H54 (cell line): ENCODE measurements around the gene STK11.

Source experiments
- DNase-seq: peaks from one replicate; pipeline ENCODE4 v3.0.0; 2011; ENCODE audit warnings: low spot score, mixed read lengths; ENCODE audit not compliant: insufficient read length
- FAIRE-seq: peaks from 3 replicates; lab custom pipeline; 2011; peaks lifted over from hg19 to GRCh38; lab: Jason Lieb, UNC
- POLR2A ChIP-seq: IDR thresholded peaks from 2 replicates; pipeline ENCODE4 v1.6.1; 2011; ENCODE audit warnings: low read depth, mild to moderate bottlenecking, low read length

STK11 gene

DNA sequence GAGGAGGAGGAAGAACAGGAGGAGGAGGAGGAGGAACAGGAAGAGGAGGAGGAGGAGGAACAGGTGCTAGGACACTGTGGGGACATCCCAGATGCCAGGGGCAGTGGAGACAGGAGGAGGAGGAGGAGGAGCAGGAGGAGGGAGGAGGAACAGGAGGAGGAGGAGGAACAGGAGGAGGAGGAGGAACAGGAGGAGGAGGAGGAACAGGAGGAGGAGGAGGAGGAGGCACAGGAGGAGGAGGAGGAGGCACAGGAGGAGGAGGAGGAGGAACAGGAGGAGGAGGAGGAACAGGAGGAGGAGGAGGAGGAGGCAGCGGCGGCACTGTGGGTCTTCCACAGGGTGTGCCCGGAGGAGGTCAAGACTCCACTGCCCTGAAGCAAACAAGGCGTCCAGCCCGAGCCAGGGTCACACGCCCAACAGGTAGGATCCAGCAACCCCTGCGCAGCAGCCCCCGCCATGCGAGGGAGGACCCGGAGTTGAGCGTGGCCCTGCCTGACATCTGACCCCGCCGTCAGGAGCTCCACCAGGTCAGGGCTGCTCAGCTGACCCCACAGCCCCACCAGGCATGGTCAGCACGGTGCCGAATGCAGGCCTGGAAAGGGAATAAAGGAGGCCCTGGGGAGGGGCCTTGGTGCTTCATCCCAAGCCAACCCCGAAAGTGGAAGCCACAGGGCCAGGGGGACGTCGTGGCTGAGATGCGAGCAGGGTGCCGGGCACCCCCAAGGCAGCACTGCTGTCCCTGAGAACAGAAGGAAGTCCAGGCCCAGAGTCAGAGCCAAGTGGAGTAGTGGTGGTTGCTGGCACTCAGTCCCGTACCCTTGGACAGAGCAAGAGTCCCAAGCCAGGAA lies 40.7 kb upstream of the STK11 start:
- no peak for TF ChIP-seq POLR2A
- FAIRE-seq (no peak), DNase-seq (no peak)

DNA sequence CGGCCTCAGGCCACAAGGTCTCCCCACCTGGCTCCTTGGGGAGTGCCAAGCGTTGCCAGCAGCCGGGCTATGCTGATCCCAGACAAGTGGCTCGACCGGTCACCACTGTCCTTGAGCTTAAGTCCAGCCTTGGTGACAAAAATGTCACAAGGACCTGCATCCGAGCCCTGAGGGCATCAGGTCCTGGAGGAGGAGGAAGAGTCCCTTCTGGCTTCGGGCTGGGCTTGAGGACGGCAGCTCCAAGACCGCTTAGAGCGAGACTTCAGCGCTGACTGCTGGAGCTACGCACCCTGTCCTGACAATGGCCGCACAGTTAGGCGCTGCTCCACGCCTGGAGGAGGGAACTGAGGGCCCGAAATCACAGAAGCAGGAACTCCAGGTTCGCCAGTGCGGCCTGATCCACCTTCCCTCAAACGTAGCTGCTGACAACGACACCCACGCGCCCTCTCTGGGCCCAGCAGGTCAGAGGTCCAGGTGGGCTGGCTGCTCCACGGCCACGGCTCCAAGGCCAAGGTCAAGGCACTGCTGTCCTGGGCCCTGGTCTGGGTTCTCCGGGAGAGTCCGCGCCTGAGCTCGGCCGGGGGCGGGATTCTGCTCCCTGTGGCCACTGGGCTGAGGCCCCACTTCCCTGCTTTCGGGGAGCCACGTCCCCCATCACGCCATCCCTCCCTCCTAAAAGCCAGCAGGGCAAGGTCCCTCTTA lies 38.6 kb upstream of the STK11 start:
- no peak for FAIRE-seq
- no peak for DNase-seq
- TF ChIP-seq POLR2A = no peak

DNA sequence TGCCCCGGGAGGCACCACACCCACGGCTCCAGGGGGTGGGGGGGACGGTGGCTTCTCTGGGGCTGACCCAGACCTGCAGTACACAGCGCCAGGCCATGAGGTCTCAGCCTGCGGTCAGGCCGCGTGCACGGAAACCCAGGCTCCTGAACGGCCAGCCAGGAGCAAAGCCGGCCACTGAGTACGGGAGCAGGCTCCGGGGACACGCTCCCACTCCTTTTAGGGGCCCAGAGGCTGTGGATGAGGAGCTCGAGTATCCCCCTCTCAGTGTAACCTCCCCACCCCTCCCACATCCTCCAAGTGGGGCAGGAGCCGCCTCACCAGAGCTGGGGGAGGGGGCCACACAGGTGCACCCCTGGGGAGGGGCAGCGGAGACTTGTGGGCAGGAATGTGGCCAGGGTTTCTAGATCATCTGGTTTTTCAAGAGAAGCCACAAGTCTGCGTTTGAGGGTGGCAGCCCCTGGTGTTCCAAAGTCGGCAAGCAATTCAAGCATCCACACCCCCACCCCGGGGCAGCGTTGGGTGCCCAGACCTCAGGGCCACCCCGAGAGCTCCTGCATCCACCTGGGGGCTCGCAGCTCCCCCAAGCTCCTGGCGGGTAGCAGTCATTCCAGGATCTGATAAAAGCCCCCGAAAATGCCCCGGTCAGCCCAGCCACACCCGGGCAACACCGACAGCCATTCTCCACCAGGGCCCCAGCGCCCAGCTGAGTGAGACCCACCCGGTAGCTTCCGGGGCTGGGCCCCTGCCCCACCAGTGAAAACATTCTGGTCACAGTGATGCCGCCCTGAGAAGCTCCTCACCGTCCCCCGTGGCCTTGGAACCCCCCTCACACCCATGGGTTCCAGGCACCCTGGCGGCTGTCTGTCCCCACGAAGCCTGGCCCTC lies 37.6 kb upstream of the STK11 start:
- no peak for DNase-seq
- FAIRE-seq = no peak
- TF ChIP-seq POLR2A = no peak

DNA sequence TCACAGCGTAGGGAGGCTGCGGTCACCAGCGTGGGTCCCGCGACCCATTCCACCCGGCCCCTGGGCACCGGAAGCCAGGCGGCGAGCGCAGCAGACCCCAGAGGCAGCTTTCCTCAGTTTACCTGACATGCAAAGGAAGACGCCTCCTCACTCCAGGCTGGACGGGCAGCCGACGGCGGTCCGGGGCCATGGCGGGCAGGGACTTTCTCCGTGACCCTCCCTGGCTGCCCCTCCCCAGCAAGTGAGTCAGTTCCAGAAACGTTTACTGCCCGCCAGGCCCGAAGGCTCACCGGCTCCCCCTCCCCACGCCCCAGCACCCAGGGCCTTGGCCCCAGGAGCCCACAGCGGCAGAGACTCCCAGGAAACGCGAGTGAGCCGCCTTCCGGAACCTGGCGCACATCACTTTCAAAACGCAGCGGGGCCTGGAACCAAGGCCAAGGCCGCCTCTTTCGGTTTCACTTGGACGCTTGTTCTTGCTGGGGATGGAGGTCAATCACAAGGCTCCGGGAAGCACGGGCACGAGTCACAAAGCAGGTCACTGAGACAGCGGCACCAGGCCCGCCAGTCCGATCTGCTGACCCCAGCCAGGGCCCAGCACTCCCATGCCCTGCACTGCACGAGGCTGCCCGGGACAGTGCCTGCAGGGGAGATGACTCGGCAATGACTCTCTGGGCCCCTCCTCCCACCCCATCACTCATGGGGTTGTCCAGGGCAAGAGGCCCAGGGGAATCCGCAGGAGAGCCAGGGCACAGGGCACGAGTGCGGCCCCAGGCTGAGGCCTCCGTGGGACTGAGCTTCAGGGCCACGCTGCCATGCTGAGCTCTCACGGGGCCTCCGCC lies 36.8 kb upstream of the STK11 start:
- peak; percentile 23; the same call in 1 of the 2 replicates for TF ChIP-seq POLR2A
- peak; percentile 87 for DNase-seq
- FAIRE-seq = no peak

DNA sequence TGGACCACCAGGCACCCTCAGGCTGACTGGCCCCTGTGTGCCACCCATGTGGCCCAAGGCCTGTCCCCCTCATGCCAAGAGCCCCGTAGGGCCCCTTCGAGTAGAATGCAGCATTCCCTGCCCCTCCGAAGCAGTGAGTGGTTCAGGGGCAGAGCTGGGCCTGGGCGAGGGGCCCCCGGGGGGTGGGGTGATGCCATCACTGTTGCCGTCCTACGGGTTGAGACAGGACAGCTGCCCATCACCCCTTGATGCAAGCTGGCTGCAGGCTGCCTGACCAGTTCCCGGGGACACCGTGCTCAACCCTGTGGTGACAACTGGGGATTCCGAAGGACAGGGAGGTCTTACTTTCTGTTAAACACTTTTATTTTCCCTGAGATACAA lies 36.2 kb upstream of the STK11 start:
- FAIRE-seq = no peak
- DNase-seq = no peak
- TF ChIP-seq POLR2A = no peak

DNA sequence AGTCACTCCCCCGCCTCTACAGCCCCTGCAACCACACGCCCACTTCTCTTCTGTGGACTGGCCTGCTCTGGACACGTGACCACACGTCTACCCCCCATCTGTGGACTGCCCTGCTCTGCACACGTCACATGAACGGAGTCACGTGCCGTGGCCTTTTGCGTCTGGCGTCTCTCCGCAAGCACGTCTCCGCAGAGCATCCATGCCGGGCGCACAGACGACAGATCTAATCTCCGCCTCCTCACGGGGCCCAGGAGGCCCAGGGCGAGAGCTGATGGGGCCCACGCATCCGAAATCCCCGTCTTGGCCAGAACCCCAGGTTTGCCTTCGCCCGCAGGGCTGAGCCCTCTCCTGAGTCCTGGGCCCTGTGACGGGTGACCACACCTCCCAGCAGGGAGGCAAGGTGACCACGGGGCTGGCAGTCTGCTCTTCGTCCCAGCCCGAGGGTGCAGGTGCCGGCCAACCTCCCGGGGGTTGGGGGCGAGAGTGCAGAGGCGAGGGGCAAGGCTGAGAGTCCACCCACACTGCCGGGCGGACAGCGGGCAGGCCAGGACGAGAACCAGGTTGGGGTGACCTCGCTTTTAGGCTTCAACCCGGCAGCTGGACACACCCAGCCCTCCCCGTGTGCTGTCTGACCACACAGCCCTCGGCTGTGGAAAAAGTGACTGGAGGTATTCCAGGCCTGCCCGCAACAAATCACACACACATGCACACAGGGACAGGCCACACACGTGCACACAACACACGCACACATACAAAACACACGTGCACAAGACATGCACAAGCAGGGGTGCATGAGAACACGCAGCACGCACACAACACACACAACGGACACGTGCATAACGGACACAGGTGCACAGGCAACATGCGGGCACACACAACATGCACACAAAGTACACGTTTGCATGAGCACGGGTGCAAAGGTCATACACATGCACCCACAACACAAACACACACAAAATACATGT lies 35.4 kb upstream of the STK11 start:
- DNase-seq = peak; percentile 70
- TF ChIP-seq POLR2A = no peak
- FAIRE-seq = no peak

DNA sequence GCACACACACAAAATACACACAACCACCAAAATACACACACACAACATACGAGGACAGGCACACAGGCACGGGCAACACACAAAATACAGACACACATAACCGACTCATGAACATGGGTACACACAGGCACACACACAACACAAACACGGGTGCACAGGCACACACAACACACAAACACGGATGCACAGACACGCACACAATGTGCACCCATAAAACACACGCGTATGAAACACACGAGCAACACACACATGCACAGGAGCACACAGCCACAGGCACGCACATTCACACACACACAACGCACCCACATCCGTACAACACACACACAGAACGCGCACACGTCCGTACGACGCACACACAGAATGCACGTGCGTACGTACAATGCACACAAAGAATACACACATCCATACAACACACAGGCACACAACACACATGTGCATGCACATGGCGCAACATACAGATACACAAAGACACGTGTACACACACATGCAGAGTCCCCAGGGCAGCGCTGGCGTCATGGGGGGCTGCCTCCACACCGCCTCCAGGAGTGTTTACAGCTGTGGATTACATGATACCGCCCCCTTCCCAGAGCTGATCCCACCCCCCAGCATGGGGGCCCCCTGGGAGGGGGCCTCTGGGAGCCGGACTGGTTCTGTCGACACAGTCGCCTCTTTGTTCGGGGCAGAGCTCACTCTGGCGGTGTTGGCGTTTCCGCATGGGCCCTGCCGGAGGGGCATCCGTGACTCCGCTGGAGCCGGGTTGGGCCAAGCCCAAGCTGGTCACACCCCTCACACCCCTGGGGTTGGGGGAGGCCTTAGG lies 34.4 kb upstream of the STK11 start:
- TF ChIP-seq POLR2A = no peak
- no peak for FAIRE-seq
- no peak for DNase-seq

DNA sequence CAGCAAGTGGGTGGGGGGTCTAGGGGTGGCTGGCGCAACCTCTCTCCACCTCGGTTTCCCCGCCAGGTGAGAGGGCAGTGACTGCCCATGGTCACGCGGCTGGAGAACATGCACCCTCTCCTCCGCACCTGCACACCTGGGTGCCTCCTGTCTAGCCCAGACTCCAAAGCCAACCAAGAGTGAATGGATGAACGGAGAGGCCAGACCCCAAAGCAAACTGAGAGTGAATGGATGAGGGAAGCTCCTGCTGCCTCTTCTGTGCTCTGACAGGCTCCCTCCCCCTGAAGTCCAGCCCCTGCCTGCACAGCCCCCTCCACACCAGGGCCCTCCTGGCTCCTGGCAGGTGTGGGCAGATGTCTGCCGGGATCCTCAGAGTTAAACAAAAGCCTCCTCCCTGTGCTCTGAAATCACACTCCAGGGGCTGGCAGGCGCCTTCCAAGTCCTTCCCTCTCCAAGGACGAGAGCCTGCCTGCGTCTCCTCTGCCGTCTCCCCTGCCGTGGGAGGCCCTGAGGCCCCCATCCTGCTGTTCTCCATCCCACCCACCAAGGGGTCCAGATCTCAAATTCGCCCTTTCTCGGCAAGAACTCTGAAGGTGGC lies 33.7 kb upstream of the STK11 start:
- no peak for TF ChIP-seq POLR2A
- no peak for FAIRE-seq
- no peak for DNase-seq

DNA sequence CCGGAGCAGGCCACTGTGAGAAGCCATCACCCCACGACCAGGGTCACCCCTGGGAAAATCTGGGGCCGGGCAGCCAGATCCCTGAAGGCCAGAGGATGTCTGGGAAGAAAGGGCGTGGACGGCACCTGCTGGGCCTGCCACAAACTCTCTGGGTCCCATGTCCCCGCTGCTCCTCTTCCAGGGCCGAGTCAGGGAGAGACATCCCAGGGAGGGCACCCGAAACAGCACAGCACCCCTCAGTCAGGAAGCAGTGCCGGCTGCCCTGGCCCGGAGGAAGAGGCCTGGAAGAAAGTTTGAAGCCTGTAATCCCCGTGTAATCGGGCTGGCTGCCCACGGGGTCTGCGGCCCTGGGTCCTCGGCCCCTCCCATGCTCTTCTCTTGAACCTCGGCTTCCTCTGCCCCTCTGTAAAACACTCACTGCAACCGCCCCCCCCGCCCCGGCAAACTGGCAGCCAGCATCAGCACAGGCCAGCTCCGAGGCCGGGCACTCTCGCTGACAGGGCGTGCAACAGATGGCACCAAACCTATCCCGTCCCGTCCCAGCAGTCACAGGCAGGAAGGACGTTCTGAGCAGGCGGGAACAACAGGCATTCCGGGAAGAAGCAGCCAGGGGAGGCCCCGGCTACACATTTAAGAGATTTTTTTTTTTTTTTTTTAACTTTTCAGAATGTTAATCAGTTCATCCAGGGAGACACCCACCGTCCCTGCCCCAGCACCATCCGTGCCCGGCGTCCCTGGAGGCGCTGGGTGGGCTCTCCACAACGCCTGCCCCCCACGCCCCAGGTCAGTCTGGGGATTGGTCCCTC lies 33.0 kb upstream of the STK11 start:
- DNase-seq = no peak
- no peak for FAIRE-seq
- no peak for TF ChIP-seq POLR2A

DNA sequence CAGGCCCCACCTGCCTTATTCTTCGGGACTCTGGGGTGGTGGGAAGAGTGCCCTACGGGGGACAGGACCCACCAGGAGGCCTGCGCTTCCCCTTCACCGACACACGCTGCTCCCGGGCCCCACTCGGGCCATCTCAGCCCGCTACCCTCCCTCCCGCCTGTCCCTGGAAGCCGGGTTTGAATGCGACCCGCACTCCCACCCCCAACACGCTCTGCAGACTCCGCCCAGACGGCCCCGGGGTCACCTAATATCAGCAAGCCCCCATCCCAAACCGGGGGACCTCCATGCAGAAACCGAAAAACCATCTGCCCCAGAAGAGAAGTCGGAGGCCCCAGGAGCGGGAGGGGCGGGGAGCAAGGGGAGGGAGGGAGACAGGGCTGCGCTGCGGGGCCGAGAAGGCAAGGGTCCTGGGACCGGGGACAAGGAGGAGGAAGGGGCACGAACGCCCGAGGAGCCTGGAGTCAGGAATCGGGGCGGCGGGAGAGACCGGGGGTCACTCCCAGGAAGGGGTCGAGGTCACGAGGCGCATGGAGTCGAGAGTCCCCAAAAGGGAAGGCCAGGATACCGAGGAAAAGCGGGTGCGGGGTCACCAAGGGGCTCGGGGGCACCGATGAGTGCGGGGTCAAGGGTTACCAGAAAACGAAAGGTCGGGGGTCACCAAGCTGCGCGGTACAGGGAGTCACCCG lies 32.3 kb upstream of the STK11 start:
- FAIRE-seq = no peak
- no peak for DNase-seq
- no peak for TF ChIP-seq POLR2A
